K562 (cell line): Measurements from ENCODE around the gene ERBB4. TPM values are rescaled to one million over a fixed set of nuclear protein-coding genes. Genes with fewer than 3 reads are reported as not detected.

ENCODE experiments used
- ATAC-seq: fragments of 200-7000 bp; cut with Tn5 transposase; 3 replicates; pipeline ENCODE4 v1.9.1; 2020; ENCODE audit warnings: moderate library complexity
- BruUV-seq: library from RNA; stranded (reverse); fragments of 400-500 nt; replicated peaks from 2 replicates; lab custom pipeline; 2021; lab: Mats Ljungman, UMichigan
- CTCF ChIA-PET: fragments of 300-600 bp; formaldehyde crosslinking; extraction: SDS; loops from one replicate; lab custom pipeline; 2021; ENCODE audit warnings: low intra/inter-chr PET ratio; lab: Yijun Ruan, JAX
- POLR2A ChIA-PET: fragments of 300-600, 350-650 bp; sonication (Branson Sonifier 250); formaldehyde crosslinking; extraction: SDS; loops from one replicate; lab custom pipeline; 2021; ENCODE audit warnings: antibody characterized with exemption, inconsistent platforms; lab: Yijun Ruan, JAX
- DNase-seq, 4 experiments: peaks; one replicate each; pipeline versions ENCODE4 v3.0.0 to v3.0.0-alpha.2; 2011 to 2018; ENCODE audit warnings: low spot score in 3 of 4, mixed read lengths in 3 of 4; ENCODE audit errors: extremely low read depth in 1 of 4
- FAIRE-seq: peaks from 2 replicates; lab custom pipeline; 2011; peaks lifted over from hg19 to GRCh38; lab: Jason Lieb, UNC
- H2AFZ ChIP-seq: 2 replicates; pipeline ENCODE4 v1.6.0; 2011; ENCODE audit warnings: low read depth, low read length, control low read depth, inconsistent platforms
- H3K27ac ChIP-seq: fragments of 200-600 bp; 3 replicates; pipeline ENCODE4 v1.8.0; 2011; ENCODE audit warnings: low read depth, mild to moderate bottlenecking, control low read depth, inconsistent platforms, low read length, moderate library complexity, mixed read lengths; ENCODE audit errors: extremely low read depth
- H3K27me3 ChIP-seq, 2 experiments: fragments of 300-600 bp in 1 of 2; 2 replicates in 1 of 2; 3 replicates in 1 of 2; pipeline versions ENCODE4 v1.6.0 to v1.8.0; 2011; ENCODE audit warnings: inconsistent platforms in 2 of 2, low read length in 2 of 2, mild to moderate bottlenecking in 1 of 2, mixed read lengths in 1 of 2, moderate library complexity in 1 of 2; ENCODE audit not compliant: control insufficient read depth in 2 of 2, insufficient read depth in 2 of 2
- H3K36me3 ChIP-seq: fragments of 300-600 bp; 3 replicates; pipeline ENCODE4 v1.8.0; 2011; ENCODE audit warnings: mild to moderate bottlenecking, low read length, inconsistent platforms; ENCODE audit not compliant: control insufficient read depth, insufficient read depth
- H3K4me1 ChIP-seq, 2 experiments: fragments of 200-600 bp in 1 of 2; replicated peaks in 1 of 2; 2 replicates in 1 of 2; 3 replicates in 1 of 2; pipeline versions ENCODE4 v1.5.1 to v1.8.0; 2011; ENCODE audit warnings: inconsistent platforms in 2 of 2, low read length in 2 of 2, mild to moderate bottlenecking in 1 of 2, mixed read lengths in 1 of 2, moderate library complexity in 1 of 2; ENCODE audit not compliant: control insufficient read depth in 2 of 2, insufficient read depth in 2 of 2
- H3K4me2 ChIP-seq: 2 replicates; pipeline ENCODE4 v1.6.1; 2011; ENCODE audit warnings: low read length, control low read depth, inconsistent platforms, mixed read lengths; ENCODE audit not compliant: insufficient read depth
- H3K4me3 ChIP-seq: fragments of 200-600 bp; sonication (generic), shearing (Covaris generic); 2 replicates; pipeline ENCODE4 v1.5.1; 2016; ENCODE audit warnings: control low read depth, inconsistent platforms
- H3K79me2 ChIP-seq: fragments of 200-600 bp; 3 replicates; pipeline ENCODE4 v1.8.0; 2011; ENCODE audit warnings: low read length, inconsistent platforms; ENCODE audit not compliant: control insufficient read depth, insufficient read depth
- H3K9ac ChIP-seq, 2 experiments: 2 replicates each; pipeline versions ENCODE4 v1.6.0 to v1.6.1; 2011; ENCODE audit warnings: low read depth in 2 of 2, low read length in 2 of 2, control low read depth in 1 of 2, inconsistent platforms in 1 of 2, mild to moderate bottlenecking in 1 of 2, mixed read lengths in 1 of 2; ENCODE audit not compliant: insufficient read depth in 1 of 2
- H3K9me1 ChIP-seq: one replicate; pipeline ENCODE4 v1.6.0; 2011; ENCODE audit warnings: inconsistent platforms, mild to moderate bottlenecking, low read length, moderate library complexity; ENCODE audit not compliant: control insufficient read depth, insufficient read depth
- H3K9me3 ChIP-seq: replicated peaks from 2 replicates; pipeline ENCODE4 v1.5.1; 2011; ENCODE audit warnings: low read depth, low read length, inconsistent platforms; ENCODE audit not compliant: control insufficient read depth, insufficient read depth
- H4K20me1 ChIP-seq: replicated peaks from 2 replicates; pipeline ENCODE4 v1.6.1; 2011; ENCODE audit warnings: low read length, inconsistent platforms, mixed read lengths; ENCODE audit not compliant: control insufficient read depth, insufficient read depth
- BRD9 ChIP-seq: fragments of 450-650 bp; IDR thresholded peaks from 2 replicates; pipeline ENCODE4 v1.6.1; 2018; ENCODE audit warnings: low read depth; ENCODE audit not compliant: partially characterized antibody
- ELK1 ChIP-seq: sonication (generic); formaldehyde crosslinking; IDR thresholded peaks from 2 replicates; pipeline ENCODE4 v1.8.1; 2022; ENCODE audit warnings: missing genetic modification reagents
- FOXA3 ChIP-seq, 2 experiments: fragments of 450-650 bp in 1 of 2; sonication (generic) in 1 of 2; formaldehyde crosslinking; IDR thresholded peaks in 1 of 2; conservative IDR thresholded peaks in 1 of 2; 2 replicates each; pipeline versions ENCODE4 v1.4.0 to v1.8.0; 2020 to 2022; ENCODE audit warnings: mild to moderate bottlenecking in 2 of 2, missing genetic modification reagents in 1 of 2
- GTF2A2 ChIP-seq: IDR thresholded peaks from 2 replicates; pipeline ENCODE4 v1.6.1; 2016; ENCODE audit warnings: mild to moderate bottlenecking, missing genetic modification characterization, missing compliant biosample characterization
- KDM5B ChIP-seq: fragments of 200-600 bp; sonication (generic); IDR thresholded peaks from 2 replicates; pipeline ENCODE4 v1.6.1; 2012; ENCODE audit warnings: low read depth, mild to moderate bottlenecking, moderate library complexity, low read length, control low read depth, inconsistent platforms; ENCODE audit not compliant: insufficient replicate concordance
- SPI1 ChIP-seq: IDR thresholded peaks from 2 replicates; pipeline ENCODE4 v1.6.1; 2011; ENCODE audit warnings: low read depth, low read length, control low read depth, borderline replicate concordance
- SRSF3 ChIP-seq: fragments of 200-400 bp; formaldehyde crosslinking; IDR thresholded peaks from 2 replicates; pipeline ENCODE4 v1.6.1; 2016; ENCODE audit warnings: mild to moderate bottlenecking, low read length, moderate library complexity; ENCODE audit not compliant: insufficient read depth
- ZNF184 ChIP-seq: sonication (generic); formaldehyde crosslinking; IDR thresholded peaks from 2 replicates; pipeline ENCODE4 v1.5.0; 2020; ENCODE audit warnings: missing genetic modification reagents
- WGBS: fragments of 100-300 bp; shearing (Covaris generic); methylation state at CpG from one replicate; pipeline ENCODE4 v1.1.6; 2016; ENCODE audit warnings: low coverage, mixed read lengths; ENCODE audit not compliant: insufficient coverage; ENCODE audit errors: missing lambda C conversion rate; 5-methylcytosine and 5-hydroxymethylcytosine counted together
- in situ Hi-C: fragments of 300-500 bp; cut with MboI; formaldehyde crosslinking; loops from 4 replicates; pipeline ENCODE4 v1.15.0; 2018; ENCODE audit warnings: inconsistent platforms, mixed read lengths
- intact Hi-C: fragments of 100-400 bp; cut with micrococcal nuclease; formaldehyde crosslinking; loops from 2 replicates; pipeline ENCODE4 v1.14.2; 2022
- polyA plus RNA-seq, 8 experiments: library from polyadenylated mRNA; depleted of rRNA in 4 of 8; stranded (reverse) in 5 of 8; unstranded in 3 of 8; fragments of >200 nt; fragmentation: Nextera tagmentation in 2 of 8; fragmentation: Illumina TruSeq in 1 of 8; extraction: Ambion mirVana in 2 of 8; extraction: Trizol in 1 of 8; gene quantifications; 2 replicates each; pipeline versions ENCODE4 v1.2.1 to v1.2.3, GENCODE V29; 2011 to 2014; ENCODE audit warnings: inconsistent platforms in 1 of 8, missing spikeins in 1 of 8
- total RNA-seq, 7 experiments: library from RNA; depleted of rRNA in 6 of 7; stranded (reverse); fragments of >200 nt in 6 of 7; fragmentation: Illumina TruSeq in 2 of 7; extraction: Trizol in 2 of 7; gene quantifications; 2 replicates each; pipeline versions ENCODE4 v1.2.1 to v1.2.3, GENCODE V29; 2011 to 2021; ENCODE audit warnings: low replicate concordance in 1 of 7
- TF ChIP-seq, protein P1 (sequence below): sonication (generic); formaldehyde crosslinking; IDR thresholded peaks from 2 replicates; pipeline ENCODE4 v1.9.0; 2022; ENCODE audit warnings: mild to moderate bottlenecking, missing genetic modification reagents
- TF ChIP-seq, protein P2 (sequence below), 2 experiments: fragments of 450-650 bp; formaldehyde crosslinking in 1 of 2; IDR thresholded peaks; 2 replicates each; pipeline versions ENCODE4 v1.4.0 to v1.6.1; 2014 to 2020; ENCODE audit warnings: mild to moderate bottlenecking in 2 of 2, borderline replicate concordance in 1 of 2, low read depth in 1 of 2

The ERBB4 gene
- total and polyA plus RNA-seq, 9 of the 15 experiments (the other 6 are each of a cell fraction or from before 2014, with no cell fraction given): not detected

DNA sequence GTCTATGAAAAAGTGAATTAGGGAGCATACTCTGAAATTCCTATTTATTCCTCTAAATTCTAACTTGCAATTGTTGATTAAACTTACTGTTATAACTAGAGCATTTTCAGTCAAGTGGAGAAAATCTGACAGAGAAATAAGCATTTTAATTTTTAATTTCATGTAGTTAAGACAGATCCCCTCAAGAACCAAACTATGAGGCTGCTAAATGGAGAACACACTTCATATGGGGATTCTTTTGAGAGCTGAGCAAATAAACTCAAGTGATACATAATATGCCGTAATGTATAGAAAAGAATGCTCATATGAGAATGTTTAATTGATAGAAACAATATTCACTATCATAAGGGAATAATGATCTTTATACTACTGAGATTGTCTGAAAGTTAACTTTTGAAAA lies 340.8 kb downstream of the ERBB4 start:
- POLR2A ChIA-PET: no interaction called here
- Histone ChIP-seq H2AFZ (no peak overlapping the region), H3K36me3 (no peaks in the 10 kb centered on the region), H3K9me3 (no peaks in the 10 kb centered on the region), H4K20me1 (no peaks in the 10 kb centered on the region), H3K4me3 (no peak overlapping the region), H3K4me2 (no peak overlapping the region), H3K4me1 (no peaks in the 10 kb centered on the region), H3K9me1 (no peaks in the 10 kb centered on the region), H3K27me3 (no peaks in the 10 kb centered on the region), H3K79me2 (no peaks in the 10 kb centered on the region), H3K27ac (no peak overlapping the region), H3K9ac (no peak overlapping the region)
- CTCF ChIA-PET: no interaction called here
- in situ Hi-C loops: no loop called here
- WGBS: 0% methylated on average over 1 of the region's 1 CpG
- ATAC-seq (no peak), FAIRE-seq (no peak), DNase-seq (no peak)
- intact Hi-C loops: no loop called here
- no TSS peak for BruUV-seq
- no peak for TF ChIP-seq SRSF3
- TF ChIP-seq KDM5B: no peak
- TF ChIP-seq SPI1: no peak
- TF ChIP-seq, protein P1, sequence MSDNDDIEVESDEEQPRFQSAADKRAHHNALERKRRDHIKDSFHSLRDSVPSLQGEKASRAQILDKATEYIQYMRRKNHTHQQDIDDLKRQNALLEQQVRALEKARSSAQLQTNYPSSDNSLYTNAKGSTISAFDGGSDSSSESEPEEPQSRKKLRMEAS (CRISPR knock-in tag): no peak
- no peak for TF ChIP-seq GTF2A2 (tag)
- TF ChIP-seq BRD9: no peak
- no peak for TF ChIP-seq ELK1 (CRISPR knock-in tag)
- TF ChIP-seq ZNF184 (CRISPR knock-in tag): no peak
- TF ChIP-seq, protein P2, sequence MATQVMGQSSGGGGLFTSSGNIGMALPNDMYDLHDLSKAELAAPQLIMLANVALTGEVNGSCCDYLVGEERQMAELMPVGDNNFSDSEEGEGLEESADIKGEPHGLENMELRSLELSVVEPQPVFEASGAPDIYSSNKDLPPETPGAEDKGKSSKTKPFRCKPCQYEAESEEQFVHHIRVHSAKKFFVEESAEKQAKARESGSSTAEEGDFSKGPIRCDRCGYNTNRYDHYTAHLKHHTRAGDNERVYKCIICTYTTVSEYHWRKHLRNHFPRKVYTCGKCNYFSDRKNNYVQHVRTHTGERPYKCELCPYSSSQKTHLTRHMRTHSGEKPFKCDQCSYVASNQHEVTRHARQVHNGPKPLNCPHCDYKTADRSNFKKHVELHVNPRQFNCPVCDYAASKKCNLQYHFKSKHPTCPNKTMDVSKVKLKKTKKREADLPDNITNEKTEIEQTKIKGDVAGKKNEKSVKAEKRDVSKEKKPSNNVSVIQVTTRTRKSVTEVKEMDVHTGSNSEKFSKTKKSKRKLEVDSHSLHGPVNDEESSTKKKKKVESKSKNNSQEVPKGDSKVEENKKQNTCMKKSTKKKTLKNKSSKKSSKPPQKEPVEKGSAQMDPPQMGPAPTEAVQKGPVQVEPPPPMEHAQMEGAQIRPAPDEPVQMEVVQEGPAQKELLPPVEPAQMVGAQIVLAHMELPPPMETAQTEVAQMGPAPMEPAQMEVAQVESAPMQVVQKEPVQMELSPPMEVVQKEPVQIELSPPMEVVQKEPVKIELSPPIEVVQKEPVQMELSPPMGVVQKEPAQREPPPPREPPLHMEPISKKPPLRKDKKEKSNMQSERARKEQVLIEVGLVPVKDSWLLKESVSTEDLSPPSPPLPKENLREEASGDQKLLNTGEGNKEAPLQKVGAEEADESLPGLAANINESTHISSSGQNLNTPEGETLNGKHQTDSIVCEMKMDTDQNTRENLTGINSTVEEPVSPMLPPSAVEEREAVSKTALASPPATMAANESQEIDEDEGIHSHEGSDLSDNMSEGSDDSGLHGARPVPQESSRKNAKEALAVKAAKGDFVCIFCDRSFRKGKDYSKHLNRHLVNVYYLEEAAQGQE (IDR thresholded peaks at IDR 0.05; ENCODE audit: borderline replicate concordance): no peak
- TF ChIP-seq, protein P2 (CRISPR knock-in tag; IDR thresholded peaks at IDR 0.05; ENCODE audit: low read depth): no peak
- TF ChIP-seq FOXA3 (CRISPR knock-in tag; conservative IDR thresholded peaks at IDR 0.05 in 1 of 2, IDR thresholded peaks at IDR 0.05 in 1 of 2): no peak
